ENCODE results near the gene SLBP.
"Not testable (repeated sequence)": the region's sequence is repeated elsewhere in the genome, so short reads cannot be mapped to it uniquely, and the experiment has no call there.

SLBP gene

DNA sequence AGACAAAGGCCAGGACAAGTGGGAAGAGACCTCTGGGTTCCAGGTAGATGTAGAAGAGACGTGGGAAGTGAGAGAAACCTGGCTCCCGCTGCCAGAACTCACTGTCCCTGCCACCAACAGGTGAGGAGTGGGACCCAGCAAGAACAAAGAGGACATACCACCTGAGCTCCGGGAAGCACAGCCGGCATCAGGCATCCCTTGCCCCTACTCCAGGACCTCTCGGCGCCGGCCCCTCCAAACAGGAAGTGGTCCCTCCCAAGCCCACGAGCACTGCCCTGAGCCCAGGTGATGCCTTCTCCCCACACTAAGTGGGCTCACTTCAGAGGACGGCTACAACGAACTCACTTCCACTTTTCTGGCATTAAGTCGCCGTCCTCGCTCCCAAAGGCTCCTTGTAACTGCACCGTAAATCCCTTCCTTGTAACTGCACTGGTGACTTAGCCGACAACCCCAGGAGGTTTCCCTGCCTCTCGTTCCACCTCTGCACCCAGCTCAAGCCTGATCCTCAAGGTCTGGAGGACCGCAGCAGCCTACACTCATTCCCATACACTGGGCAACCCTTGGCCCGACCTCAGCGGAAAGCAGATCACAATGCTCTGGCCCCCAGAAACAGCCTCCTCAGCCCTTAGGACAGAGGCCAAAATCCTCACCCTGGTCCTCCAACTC, 36.9 kb downstream of the SLBP start:
- no peak for DNase-seq (ENCODE audit: low read depth)

DNA sequence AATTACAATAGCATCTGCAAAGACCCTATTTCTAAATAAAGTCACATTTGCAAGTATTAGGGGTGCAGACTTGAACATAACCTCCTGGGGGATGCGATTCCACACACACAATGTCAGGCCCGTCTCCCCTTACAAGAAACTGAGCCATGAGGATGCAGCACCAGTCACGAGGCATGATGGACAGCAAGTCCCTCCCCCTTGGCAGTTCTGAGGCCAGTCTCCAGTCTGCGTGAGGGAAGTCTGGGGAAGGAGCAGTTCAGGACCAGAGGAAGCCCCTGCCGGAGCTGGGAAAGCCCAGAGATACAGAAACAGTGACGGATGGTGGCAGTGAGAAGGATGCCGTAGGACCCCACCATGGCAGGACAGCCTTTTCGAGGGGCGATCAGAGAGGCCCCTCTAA, 37.4 kb downstream of the SLBP start:
- DNase-seq (ENCODE audit: low read depth): no peak

DNA sequence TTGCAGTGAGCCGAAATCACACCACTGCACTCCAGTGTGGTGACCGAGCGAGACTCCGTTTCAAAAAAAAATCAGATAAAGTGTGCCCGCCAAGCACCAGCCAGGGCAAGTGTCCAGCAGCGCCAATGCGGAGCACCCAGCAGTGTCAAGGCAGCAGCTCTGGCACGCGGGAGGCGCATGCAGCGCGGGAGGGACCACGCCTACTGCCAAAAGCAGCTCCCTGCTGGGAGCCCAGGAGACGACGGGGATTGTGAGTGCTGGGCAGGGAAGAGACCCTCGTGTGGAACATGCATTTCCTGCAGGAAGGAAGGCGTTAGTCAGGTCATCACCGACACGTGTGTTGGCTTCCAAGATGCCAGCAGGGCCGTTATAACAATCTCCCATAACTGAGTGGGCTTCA, 38.4 kb downstream of the SLBP start:
- no peak for DNase-seq (ENCODE audit: low read depth)

DNA sequence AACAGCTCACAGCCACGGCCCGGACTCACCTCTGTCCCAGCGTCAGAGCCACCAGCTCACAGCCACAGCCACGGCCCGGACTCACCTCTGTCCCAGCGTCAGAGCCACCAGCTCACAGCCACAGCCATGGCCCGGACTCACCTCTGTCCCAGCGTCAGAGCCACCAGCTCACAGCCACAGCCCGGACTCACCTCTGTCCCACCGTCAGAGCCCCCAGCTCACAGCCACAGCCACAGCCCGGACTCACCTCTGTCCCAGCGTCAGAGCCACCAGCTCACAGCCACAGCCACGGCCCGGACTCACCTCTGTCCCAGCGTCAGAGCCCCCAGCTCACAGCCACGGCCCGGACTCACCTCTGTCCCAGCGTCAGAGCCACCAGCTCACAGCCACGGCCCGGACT, 41.1 kb downstream of the SLBP start:
- DNase-seq (ENCODE audit: low read depth): not testable (repeated sequence)

DNA sequence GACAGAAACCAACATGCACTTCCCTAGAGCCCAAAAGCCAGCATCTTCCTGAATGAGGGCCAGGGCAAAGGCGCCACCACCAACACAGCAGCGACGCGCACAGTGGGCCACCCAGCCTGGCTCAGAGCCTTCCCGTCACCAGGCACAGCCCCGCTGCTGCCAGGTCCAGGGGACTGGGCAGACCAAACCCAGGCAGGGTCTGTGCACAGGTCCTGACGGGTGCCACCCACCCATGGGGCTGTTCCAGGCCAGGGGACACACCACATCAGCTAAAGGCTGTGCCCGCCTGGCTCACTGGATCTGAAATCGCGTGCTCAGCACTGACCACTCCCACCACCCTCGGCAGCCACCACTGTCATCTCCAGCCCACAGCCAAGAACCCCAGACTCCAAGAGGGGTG, 41.8 kb downstream of the SLBP start:
- no peak for DNase-seq (ENCODE audit: low read depth)

DNA sequence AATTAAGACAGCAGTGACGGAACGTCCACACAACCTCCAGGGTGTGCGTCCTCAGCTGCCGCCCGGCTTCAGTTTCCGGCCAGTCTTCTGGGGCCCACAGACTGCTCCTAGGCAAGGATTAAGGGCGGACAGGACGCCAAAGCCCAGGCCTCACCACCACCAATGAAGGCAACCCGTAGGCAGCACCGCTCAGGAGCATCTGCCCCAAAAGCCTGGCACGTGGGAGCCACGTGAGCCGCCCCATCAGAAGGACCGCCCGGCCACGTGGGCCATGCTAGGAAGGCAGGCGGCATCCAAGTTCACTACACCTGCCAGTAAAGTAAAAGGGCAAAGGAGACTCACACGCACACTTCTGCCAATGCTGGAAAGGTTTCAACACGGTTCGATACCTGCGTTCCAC, 42.3 kb downstream of the SLBP start:
- no peak for DNase-seq (ENCODE audit: low read depth)

DNA sequence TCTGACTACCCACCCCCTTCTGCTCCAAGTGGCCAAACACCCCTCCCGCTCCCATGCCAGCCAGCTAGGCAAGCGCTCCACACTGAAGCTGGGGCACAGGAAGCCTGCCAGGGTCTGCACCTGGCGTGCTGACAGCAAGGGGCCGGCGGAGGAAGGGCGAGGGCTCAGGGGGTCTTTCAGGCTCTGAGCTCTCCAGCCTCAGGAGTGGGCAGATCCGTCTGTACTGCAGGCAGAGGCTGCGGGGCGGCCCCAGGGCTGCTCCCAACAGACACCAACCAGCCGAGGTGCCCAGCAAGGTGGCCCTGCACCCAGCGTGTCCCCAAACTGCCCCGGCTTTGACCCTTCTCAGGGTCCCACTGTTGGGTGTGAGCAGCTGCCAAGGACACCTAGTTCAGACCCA, 42.8 kb downstream of the SLBP start:
- DNase-seq (ENCODE audit: low read depth): no peak

DNA sequence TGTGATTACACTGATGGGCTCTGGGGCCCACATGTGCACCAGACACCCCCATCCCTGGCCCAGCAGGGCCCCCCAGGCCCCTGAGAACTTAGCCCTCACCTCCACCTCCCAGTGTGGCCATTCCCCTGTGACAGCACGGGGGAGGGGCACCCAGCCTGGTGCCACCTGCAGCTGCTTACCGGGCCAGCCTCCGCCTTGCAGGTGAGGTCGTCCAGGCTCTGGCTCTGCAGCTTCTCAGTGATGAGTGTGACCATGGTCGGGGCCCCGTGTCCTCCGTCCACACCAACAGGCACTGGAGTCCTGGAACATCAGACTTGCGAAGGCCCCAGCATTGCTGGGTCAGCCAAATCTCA, 43.7 kb downstream of the SLBP start:
- DNase-seq (ENCODE audit: low read depth): no peak

DNA sequence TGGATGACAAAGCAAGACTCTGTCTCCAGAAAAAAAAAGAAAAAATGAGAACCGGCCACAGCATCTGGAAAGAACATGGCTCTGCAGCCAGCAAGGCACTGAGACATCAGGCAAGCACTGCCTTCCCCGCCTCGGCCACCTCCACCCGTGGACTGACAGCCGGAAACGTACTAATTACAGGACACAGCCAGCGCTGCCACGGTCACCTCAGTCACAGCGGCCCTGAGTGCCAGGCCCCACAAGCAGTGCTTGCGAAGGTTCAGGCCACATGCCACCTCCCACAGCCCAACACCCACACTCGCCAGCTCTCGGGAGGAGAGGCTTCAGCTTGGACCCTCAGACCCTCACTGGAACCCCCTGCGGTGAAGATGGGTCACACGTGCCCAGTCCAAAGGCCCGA, 44.8 kb downstream of the SLBP start:
- no peak for DNase-seq (ENCODE audit: low read depth)

DNA sequence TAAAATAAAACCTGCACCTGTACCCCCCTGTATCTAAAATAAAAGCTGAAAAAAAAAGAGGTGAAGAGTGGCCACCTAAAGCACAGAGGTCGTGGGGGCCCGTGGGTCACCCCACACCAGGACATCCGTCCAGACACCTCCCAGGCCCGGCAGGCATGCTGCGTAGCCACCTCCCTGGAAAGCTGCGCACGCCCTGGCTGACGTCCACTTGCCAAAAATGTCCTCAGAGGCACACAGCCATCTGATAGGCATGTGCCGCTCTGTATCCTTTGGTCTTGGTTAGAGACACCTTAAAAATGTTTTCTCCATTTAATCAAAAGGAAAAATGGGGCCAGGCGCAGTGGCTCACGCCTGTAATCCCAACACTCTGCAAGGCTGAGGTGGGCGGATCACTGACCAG, 45.7 kb downstream of the SLBP start:
- DNase-seq (ENCODE audit: low read depth): no peak

DNA sequence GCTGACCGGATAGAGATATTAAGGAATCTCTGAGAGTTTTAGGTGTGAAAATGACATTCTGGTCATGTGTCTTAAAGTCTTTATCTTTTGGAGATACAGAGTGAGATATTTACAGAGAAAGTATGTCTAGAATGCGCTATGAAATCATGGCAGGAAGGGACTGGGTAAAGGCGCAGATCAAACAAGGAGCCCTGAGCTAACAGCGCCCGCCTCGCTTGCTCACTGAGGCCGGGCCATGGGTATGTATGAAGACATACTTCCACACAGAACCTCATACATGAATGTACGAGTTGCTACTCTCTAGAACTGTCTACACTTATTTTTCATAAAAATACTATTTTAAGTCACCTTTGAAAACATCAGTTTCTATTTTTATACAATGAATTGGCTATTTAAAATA, 48.0 kb downstream of the SLBP start:
- DNase-seq (ENCODE audit: low read depth): no peak

DNA sequence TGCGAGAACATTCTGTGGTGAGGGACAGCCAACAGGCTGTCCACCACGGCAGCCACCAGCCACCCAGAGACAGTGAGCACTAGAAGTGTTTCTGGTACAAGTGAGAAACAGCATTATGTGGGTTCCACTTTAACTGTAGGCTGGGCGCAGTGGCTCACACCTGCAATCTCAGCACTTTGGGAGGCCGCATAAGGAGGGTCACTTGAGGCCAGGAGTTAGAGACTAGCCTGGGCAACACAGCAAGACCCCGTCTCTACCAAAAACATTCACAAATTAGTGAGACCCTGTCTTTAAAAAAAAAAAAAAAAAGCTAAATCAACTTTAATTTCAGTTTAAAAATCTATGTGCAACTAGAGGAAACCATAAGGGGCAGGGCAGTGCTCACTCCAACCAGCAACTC, 48.6 kb downstream of the SLBP start:
- DNase-seq (ENCODE audit: low read depth): no peak

DNA sequence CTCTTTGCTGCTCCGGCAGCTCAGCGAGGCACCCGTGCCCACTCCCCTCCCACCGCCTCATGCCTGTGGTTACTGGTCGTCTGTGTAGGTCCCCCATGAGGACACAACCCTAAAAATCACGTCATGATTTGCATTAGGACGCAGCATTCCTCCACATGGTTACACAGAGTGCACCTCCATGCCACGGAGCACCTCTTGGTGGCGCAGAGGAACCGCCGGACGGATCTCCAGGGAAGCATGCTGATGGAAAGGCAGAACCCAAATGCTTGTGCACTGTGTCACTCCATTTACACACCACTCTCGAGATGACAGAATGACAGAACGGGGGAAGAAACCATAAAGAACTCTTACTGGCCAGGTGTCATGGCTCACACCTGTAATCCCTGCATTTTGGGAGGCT, 50.4 kb downstream of the SLBP start:
- no peak for DNase-seq (ENCODE audit: low read depth)

DNA sequence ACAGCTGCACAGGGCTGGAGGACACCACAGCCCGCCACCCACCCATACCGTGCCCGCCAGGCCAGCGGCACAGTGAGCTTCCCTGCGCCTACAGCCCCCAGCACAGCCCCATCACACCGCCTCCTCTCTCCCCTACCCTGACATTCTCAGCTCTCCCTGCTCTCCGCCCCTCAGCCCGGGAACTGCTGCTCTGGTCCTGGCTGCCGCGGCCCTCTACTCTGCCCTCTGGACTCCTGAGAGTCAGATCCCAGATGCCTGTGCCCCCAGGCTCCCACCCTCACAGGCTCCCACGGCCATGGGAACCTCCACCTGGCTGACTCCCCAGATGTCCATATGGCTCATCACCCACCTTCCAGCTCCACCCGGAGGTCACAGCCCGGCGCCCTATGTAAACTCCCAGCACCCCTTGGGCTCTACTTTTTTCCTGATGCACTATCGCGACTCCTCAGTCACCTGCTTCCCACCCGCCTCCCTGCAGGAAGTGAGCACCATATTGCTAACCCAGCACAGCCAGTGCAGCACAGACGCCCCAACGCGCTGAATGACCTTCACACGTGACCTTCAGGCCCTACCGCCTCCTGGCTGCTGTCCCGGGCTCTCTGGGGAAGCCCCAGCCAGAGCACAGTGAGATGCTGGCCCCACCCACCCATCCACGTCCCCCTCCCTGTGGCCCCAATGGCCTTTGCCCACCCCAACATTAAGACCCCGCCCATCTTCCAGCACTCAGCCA, 51.0 kb downstream of the SLBP start:
- no peak for DNase-seq (ENCODE audit: low read depth)

DNA sequence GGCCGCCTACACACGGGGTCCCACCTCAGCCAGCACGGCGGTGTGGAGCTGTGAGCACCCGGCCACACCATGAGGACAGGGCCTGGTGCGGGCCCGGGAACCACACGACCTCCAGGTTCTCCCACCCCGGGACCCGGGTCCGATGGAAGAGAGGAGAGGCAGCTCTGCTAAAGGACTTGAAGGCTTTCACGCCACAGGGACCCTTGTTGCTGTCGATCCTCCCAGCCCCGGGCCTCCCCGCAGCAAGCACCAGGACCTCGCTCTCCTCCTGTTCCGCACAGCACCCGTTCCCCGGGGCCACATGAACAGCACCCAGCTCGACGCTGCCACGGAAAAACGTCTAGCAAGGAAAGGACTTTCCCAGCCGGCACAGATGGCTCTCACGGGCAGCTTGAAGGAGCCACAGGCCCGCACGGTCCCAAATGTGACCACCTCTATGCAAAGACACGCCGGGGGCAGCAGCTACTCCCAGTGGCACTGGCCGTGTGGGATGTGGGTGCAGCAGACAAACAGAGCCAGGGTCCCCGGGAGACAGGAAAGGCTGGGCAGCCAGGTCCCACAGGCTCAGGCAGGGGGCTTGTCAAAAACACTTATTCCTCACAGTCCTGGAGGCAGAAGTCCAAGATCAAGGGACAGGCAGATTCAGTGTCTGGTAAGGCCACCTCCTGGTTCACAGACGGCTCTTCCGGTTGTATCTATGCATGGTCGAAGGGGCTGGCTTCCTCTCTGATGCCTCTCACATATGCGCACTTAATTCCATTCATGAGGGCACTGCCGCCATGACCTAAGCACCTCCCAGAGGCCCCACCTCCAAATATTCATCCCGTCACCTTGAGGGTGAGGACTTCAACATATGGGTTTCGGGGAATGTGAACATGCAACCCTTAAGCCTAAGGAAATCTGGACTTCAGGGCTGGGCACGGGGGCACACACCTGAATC, 52.7 kb downstream of the SLBP start:
- no peak for DNase-seq (ENCODE audit: low read depth)

DNA sequence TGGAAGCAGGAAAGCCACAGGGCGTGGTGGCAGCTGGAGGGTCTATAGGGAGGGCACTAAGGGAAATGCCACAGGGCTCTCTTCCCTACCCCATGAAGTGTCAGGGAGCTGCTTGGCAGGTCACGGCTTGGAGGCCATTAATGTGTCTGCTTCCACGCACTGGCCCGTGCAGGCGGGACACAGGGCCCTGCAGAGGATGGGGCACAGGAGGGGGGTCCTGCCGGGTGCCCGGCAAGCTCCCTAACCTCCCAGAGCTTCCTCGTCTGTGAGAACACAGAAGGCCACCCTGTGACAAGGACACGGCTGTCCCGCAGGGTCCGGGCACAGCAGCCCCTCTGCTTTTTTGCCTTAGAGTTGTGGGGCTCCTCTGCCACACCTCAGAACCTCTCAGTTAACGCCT, 53.5 kb downstream of the SLBP start:
- no peak for DNase-seq (ENCODE audit: low read depth)

DNA sequence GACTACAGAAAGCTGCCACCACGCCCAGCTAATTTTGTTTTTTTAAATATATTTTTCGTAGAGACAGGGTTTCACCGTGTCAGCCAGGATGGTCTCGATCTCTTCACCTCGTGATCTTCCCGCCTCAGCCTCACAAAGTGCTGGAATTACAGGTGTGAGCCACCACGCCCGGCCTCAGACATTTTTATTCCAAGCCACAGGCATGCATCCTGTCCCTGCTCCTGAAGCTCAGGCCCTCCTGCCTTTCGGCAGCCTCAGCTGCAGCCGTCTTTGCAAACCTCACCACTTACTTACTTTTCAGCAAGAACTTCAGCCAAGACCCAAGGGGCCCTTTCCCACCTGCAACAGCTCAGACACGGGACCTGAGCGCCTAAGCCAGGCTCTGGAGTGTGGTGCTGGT, 54.0 kb downstream of the SLBP start:
- no peak for DNase-seq (ENCODE audit: low read depth)

DNA sequence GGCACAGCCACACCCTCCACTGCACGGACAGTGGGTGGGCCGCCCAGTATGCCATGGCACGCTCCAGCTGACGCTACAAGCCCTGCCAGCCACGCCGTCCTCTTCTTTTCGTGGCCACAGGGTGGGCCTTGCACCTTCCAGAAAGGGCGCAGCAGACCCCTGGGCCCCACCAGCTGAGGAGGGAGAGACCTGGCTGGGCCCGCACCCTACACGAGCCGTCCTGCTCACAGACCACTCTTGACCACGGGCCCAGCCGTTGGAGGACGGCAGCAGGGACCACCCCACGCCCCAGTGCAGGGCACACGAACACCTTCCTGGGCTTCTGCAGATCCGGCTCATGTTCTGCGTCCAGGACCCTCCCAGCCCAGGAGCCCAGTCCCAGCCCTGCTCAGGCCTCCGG, 55.1 kb downstream of the SLBP start:
- DNase-seq (ENCODE audit: low read depth): no peak

DNA sequence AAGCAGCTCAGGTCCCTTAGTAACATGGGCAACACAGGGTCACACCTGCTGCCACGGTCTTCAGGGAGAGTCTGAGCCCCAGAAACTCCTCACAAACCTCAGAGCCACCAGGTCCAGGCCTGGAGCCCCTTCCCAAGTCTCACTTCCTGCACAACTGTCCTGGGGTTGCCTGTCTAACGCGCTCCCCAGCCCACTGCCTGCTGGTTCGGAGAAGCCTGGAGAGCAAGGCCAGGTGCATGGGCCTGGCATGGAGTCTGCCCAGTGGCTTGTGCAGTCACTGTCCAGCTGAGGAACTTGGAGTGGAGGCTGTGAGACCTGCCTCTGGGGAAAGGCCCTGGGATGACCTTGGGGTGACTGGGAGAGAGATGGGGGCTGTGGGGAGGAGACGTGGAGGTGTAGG, 56.0 kb downstream of the SLBP start:
- DNase-seq (ENCODE audit: low read depth): no peak

DNA sequence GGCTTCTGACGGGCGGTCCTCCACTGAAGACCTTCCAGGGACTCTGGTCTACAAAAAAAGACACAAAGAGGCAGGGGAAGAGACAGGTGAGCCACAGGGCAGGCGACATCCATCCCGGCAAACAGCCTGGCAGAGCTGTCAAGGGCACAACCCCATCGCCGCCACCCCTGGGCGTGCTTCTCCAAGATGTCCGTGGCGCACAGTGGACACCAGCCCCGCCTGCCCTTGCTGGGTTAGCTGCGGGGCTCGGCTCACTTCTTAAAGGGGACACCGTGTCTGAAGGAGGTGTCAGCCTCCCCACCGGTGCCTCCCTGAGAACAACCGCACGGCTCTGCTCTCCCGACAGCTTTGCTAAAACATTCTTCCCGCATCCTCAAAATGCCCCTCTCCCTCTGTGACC, 56.4 kb downstream of the SLBP start:
- DNase-seq (ENCODE audit: low read depth): no peak

DNA sequence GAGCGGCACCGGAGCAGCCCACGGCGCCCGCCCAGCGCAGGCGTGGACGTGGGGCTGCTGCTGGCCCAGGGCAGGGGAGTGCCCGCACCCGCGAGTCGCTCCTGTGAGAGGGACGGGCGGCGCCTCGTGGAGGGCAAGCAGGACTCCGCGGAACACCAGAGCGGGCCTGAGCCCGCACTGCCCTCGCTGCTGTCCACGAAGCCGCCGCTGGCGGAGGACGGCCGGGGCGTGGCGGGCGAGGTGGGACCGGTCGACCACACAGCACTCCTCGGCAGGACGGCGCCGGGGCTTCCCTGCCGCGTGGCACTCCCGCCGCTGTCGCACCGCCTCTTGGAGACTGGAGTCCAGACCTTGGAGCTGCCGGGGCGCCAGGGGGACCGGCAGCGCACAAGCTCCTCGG, 57.0 kb downstream of the SLBP start:
- no peak for DNase-seq (ENCODE audit: low read depth)

DNA sequence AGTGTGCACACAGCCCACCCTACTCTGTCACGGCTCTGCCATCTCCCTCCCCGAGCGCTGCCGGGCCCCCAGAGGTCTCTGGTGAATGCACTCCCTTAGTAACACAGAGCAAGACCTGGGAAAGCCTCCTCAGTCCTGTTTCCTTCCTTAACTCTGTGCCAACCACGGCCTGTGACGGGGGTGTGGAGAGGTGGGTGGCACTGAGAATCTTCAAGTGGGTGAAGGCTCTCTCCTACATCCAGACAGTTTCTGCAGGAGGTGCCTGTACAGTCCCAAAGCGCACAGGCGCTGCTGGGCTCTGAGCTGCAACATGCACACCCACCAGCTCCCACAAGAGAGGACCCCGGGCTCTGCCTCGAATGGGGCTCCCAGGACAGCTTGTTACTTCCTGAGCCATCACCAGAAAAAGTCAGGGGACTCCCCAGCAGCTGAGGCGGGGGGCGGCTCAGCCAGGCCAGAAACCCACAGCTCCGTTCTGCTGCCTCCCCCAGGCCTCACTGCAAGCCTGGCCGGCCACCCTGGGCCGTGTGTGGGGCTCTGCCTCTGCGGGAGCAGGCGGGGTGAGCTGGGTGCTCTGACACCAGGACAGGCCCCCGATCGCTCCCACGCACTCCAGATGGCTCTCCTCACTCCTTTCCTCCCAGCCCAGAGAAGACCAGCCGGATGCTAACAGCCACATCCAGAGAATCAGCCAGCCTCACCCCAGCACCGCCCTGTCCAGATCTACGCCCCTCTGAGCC, 57.7 kb downstream of the SLBP start:
- DNase-seq (ENCODE audit: low read depth): no peak
